Measurements from ENCODE around the gene CEP350. TPM values are rescaled to one million over a fixed set of nuclear protein-coding genes. Genes with fewer than 3 reads are reported as not detected.

CEP350 gene
- total RNA-seq, 2 donors from 2014 or later = 44.5 to 57.5 TPM

GRCh38 chr1:180042988-180043622 is 88.5 kb downstream of the CEP350 start:
- intact Hi-C loops (cut with DNase I) = no loop called here

GRCh38 chr1:180043785-180044184 is 89.2 kb downstream of the CEP350 start:
- no peak for DNase-seq (ENCODE audit: low spot score)
- intact Hi-C loops (cut with DNase I) = no loop called here

More at GRCh38 chr1:180042988-180043622, 88.5 kb downstream of the CEP350 start:
- DNase-seq (ENCODE audit: low spot score) = no peak

GRCh38 chr1:180046674-180047073 is 92.1 kb downstream of the CEP350 start:
- DNase-seq (ENCODE audit: low spot score) = no peak
- intact Hi-C loops (cut with DNase I) = no loop called here

GRCh38 chr1:180053594-180054567 is 99.3 kb downstream of the CEP350 start:
- intact Hi-C loops (cut with DNase I) = no loop called here
- no peak for DNase-seq (ENCODE audit: low spot score)

- DNase-seq (ENCODE audit: low spot score) = no peak
- intact Hi-C loops (cut with DNase I) = no loop called here
Observed at GRCh38 chr1:180057883-180058396, 103.3 kb downstream of the CEP350 start.

GRCh38 chr1:180061019-180061418 is 106.4 kb downstream of the CEP350 start:
- no peak for DNase-seq (ENCODE audit: low spot score)
- intact Hi-C loops (cut with DNase I) = no loop called here

GRCh38 chr1:180062452-180062971 is 107.9 kb downstream of the CEP350 start:
- intact Hi-C loops (cut with DNase I) = no loop called here

DNA sequence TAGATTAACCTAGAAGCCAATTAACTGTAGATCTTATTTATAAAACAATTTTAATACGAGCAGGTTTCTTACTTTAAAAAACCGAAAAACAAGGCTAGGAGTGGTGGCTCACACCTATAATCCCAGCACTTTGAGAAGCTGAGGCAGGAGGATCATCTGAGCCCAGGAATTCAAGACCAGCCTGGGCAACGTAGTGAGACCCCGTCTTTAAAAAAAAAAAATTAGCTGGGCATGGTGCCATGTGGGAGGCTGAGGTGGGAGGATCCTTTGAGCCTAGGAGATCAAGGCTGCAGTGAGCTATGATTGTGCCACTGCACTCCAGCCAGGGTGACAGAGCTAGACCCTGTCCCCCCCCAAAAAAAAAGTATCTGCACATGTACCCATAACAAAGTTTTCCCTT is 110.8 kb downstream of the CEP350 start:
- intact Hi-C loops (cut with DNase I) = no loop called here
- DNase-seq (ENCODE audit: low spot score) = no peak

More at GRCh38 chr1:180062452-180062971, 107.9 kb downstream of the CEP350 start:
- DNase-seq (ENCODE audit: low spot score) = no peak

DNA sequence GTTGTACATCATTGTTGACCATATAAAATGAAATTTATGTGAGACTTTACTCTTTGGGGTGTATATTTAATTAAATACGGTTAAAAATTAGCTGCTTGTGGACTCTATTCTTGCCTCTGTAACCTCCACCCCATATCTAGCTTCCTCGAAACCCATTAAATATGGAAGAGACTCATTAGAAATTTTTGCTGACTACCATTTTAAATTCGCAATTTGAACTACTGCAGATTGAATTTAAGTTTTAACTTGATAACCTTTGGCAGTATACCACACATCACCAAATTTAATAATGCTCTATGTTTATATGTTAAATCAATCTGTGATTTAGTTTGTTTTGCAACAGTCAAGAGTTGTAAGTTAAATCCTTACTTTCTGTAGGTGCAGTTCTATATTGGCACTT is 111.5 kb downstream of the CEP350 start:
- intact Hi-C loops (cut with DNase I) = no loop called here
- DNase-seq (ENCODE audit: low spot score) = no peak

GRCh38 chr1:180070286-180070685 is 115.7 kb downstream of the CEP350 start:
- intact Hi-C loops (cut with DNase I) = no loop called here
- no peak for DNase-seq (ENCODE audit: low spot score)

DNA sequence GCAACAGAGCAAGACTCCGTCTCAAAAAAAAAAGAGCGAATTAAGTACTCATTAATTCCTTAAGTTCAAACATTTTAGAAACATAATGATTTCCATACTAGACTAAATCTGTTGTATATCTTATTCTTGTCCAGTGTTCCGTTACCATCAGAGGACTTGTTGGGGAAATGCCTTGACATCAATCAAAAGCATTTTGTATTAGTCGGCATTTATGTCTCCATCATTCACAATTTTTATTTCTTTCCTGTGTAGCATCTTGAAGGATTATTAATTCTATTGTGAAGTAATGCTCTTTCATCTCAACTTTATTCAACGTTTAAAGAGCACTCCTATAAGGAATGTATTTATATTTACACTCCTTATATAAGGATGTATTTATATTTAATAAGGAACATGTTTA is 117.1 kb downstream of the CEP350 start:
- intact Hi-C loops (cut with DNase I) = no loop called here
- DNase-seq (ENCODE audit: low spot score) = no peak

DNA sequence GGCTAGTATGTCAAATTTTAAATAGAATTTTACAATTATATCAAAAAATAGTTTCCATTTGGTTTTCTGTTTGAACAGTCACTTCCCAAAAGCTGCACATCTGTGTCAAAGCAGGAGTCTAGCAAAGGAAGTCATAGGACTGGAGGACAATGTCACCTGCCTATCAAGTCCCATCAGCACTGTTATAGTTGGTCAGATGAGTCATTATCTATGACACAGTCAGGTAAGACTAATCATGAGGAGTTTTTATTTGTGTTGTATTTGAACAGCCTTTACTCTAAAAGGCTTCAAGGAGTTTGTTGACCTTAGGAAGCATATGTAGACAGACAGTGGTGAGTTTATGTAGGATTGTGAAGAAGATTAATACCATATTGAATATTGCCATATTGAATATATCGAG is 125.8 kb downstream of the CEP350 start:
- intact Hi-C loops (cut with DNase I) = no loop called here
- no peak for DNase-seq (ENCODE audit: low spot score)

DNA sequence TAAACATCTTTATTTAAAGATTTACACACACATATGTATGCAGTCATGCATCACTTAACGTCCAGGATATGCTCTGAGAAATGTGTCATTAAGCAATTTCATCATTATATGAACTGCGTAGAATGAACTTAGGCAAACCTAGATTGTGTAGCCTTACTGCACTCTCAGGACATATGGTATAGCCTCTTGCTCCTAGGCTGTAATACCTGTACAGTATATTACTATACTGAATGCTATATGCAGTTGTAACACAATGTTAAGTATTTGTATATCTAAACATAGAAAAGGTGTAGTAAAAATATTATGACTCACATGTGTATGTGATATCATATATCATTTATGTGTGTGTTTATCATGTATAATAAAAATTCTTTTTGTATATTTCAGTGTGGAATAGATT is 126.9 kb downstream of the CEP350 start:
- intact Hi-C loops (cut with DNase I) = no loop called here
- no peak for DNase-seq (ENCODE audit: low spot score)

GRCh38 chr1:180083164-180083563 is 128.6 kb downstream of the CEP350 start:
- DNase-seq (ENCODE audit: low spot score) = no peak
- intact Hi-C loops (cut with DNase I) = no loop called here

GRCh38 chr1:180084867-180085266 is 130.3 kb downstream of the CEP350 start:
- no peak for DNase-seq (ENCODE audit: low spot score)
- intact Hi-C loops (cut with DNase I) = no loop called here

- intact Hi-C loops (cut with DNase I) = no loop called here
- DNase-seq (ENCODE audit: low spot score) = no peak
Observed at GRCh38 chr1:180085331-180085730, 130.7 kb downstream of the CEP350 start.

DNA sequence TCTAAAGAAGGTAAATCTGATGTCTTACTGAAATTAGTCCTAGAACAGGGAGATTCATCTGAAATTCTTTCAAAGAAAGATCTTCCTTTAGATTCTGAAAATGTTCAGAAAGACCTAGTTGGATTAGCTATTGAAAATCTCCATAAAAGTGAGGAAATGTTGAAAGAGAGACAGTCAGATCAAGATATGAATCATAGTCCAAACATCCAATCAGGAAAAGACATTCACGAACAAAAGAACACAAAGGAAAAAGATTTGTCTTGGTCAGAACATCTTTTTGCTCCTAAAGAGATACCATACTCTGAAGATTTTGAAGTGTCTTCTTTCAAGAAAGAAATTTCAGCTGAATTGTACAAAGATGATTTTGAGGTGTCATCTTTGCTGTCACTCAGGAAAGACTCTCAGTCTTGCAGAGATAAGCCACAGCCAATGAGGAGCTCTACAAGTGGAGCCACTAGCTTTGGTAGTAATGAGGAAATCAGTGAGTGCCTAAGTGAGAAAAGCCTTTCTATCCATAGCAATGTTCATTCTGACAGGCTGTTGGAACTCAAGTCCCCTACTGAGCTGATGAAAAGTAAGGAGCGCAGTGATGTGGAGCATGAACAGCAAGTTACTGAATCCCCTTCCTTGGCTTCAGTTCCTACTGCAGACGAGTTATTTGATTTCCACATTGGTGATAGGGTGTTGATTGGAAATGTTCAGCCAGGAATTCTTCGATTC is 138.5 kb downstream of the CEP350 start:
- intact Hi-C loops (cut with DNase I) = no loop called here
- no peak for DNase-seq (ENCODE audit: low spot score)

DNA sequence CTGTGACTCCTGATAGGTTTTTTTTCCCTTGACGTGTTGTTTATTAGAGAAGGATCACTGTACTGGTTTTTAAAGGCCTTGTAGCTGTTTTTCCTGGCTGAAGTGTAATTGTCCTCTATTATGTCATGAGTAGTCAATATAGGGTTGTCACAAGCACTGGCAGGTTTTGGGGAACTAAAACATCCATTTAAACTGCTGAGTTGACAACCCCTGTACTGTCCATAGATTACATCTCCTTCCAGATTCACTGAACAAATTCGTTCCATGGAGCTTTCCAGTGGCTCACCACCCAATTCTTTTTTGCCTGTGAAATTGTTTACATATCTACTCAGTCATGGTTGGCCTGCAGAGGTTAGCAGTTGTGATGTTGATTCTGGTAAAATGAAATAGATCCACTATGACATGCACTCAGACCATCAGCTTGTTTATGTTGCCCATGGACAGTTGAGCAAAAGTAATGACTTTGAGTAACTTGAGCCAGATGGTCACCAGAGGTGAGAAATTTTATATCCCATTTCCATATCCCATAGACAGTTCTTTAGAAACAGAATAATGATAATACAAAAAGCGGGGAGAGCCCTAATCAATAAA is 140.2 kb downstream of the CEP350 start:
- no peak for DNase-seq (ENCODE audit: low spot score)
- intact Hi-C loops (cut with DNase I) = no loop called here
